ENCODE data around the gene HIGD2A. TPM values are rescaled to one million over a fixed set of nuclear protein-coding genes. Genes with fewer than 3 reads are reported as not detected.

HIGD2A gene
- total RNA-seq, 2 experiments from 2014 or later, result 97.6 to 97.7 TPM

GRCh38 chr5:176409765-176410164 lies 21.2 kb downstream of the HIGD2A start:
- no peaks in the 10 kb centered on the region for H3K9me3 Mint-ChIP-seq
- peaks cover 1% of the 10 kb centered on the region for H3K36me3 Mint-ChIP-seq
- DNase-seq, result no peak
- POLR2A ChIA-PET, result interaction anchor here (0.6 kb wide), 1 partner anchor 20 kb away, joined by 3 read pairs; no protein-coding TSS in a partner anchor
- no peak for ATAC-seq (ENCODE audit: low read depth)
- no peak overlapping the region for H3K27ac Mint-ChIP-seq
- peaks cover 11% of the 10 kb centered on the region for H3K4me1 Mint-ChIP-seq
- no peaks in the 10 kb centered on the region for H3K27me3 Mint-ChIP-seq
- H3K4me3 Mint-ChIP-seq, result no peak overlapping the region

- Mint-ChIP-seq H3K27me3 (no peaks in the 10 kb centered on the region), H3K4me3 (no peak overlapping the region), H3K4me1 (peaks cover 18% of the 10 kb centered on the region), H3K36me3 (no peaks in the 10 kb centered on the region), H3K9me3 (no peaks in the 10 kb centered on the region), H3K27ac (no peak overlapping the region)
- ATAC-seq (ENCODE audit: low read depth) (no peak), DNase-seq (no peak)
- POLR2A ChIA-PET, result no interaction called here
Observed at GRCh38 chr5:176410486-176411180, 22.1 kb downstream of the HIGD2A start.

- H3K9me3 Mint-ChIP-seq, result no peaks in the 10 kb centered on the region
- peaks cover 25% of the 10 kb centered on the region for H3K4me1 Mint-ChIP-seq
- no peak for DNase-seq
- no peak overlapping the region for H3K27ac Mint-ChIP-seq
- POLR2A ChIA-PET, result no interaction called here
- H3K27me3 Mint-ChIP-seq, result no peaks in the 10 kb centered on the region
- no peak overlapping the region for H3K4me3 Mint-ChIP-seq
- H3K36me3 Mint-ChIP-seq, result no peaks in the 10 kb centered on the region
- no peak for ATAC-seq (ENCODE audit: low read depth)
Observed at GRCh38 chr5:176412517-176413254, 24.1 kb downstream of the HIGD2A start.

GRCh38 chr5:176413255-176413565 lies 24.7 kb downstream of the HIGD2A start:
- POLR2A ChIA-PET, result no interaction called here
- ATAC-seq (ENCODE audit: low read depth) (no peak), DNase-seq (no peak)
- H3K27ac Mint-ChIP-seq, result no peak overlapping the region
- H3K36me3 Mint-ChIP-seq, result no peaks in the 10 kb centered on the region
- peaks cover 25% of the 10 kb centered on the region for H3K4me1 Mint-ChIP-seq
- no peaks in the 10 kb centered on the region for H3K9me3 Mint-ChIP-seq
- H3K27me3 Mint-ChIP-seq, result no peaks in the 10 kb centered on the region
- no peak overlapping the region for H3K4me3 Mint-ChIP-seq

GRCh38 chr5:176413709-176414191 lies 25.2 kb downstream of the HIGD2A start:
- no peak for DNase-seq
- POLR2A ChIA-PET, result no interaction called here
- H3K9me3 Mint-ChIP-seq, result no peaks in the 10 kb centered on the region
- no peak for ATAC-seq (ENCODE audit: low read depth)
- peaks cover 25% of the 10 kb centered on the region for H3K4me1 Mint-ChIP-seq
- no peak overlapping the region for H3K27ac Mint-ChIP-seq
- H3K36me3 Mint-ChIP-seq, result no peaks in the 10 kb centered on the region
- no peaks in the 10 kb centered on the region for H3K27me3 Mint-ChIP-seq
- H3K4me3 Mint-ChIP-seq, result no peak overlapping the region

- ATAC-seq (ENCODE audit: low read depth) (no peak), DNase-seq (no peak)
- Mint-ChIP-seq H3K4me3 (peak overlapping the region; percentile 84), H3K9me3 (no peaks in the 10 kb centered on the region), H3K36me3 (no peaks in the 10 kb centered on the region), H3K4me1 (peaks cover 25% of the 10 kb centered on the region), H3K27ac (no peak overlapping the region), H3K27me3 (peaks cover 4% of the 10 kb centered on the region)
- POLR2A ChIA-PET, result interaction anchor here (1.2 kb wide), 1 partner anchor 53 kb away, joined by 3 read pairs; the partner anchor contains the start of gene KIAA1191
Observed at GRCh38 chr5:176414704-176415103, 26.2 kb downstream of the HIGD2A start.

- Mint-ChIP-seq H3K27me3 (peaks cover 11% of the 10 kb centered on the region), H3K4me3 (peak overlapping the region; percentile 84), H3K27ac (peak overlapping the region; percentile 7), H3K36me3 (no peaks in the 10 kb centered on the region), H3K9me3 (no peaks in the 10 kb centered on the region), H3K4me1 (peaks cover 25% of the 10 kb centered on the region)
- POLR2A ChIA-PET, result interaction anchor here (0.5 to 3.1 kb wide), 12 partner anchors 10 to 182 kb away, joined by 3 to 20 read pairs (median 6); partner anchors contain the start of genes HIGD2A, KIAA1191, NOP16 and RNF44
- DNase-seq (no peak), ATAC-seq (ENCODE audit: low read depth) (no peak)
Observed at GRCh38 chr5:176415240-176415951, 26.8 kb downstream of the HIGD2A start.

GRCh38 chr5:176415952-176416924 lies 27.7 kb downstream of the HIGD2A start, which contains the start of gene CLTB:
Gene CLTB (minus strand): TSS chr5:176416539. CDS start chr5:176416363, 176 bp downstream.
- H3K27me3 Mint-ChIP-seq, result peaks cover 17% of the 10 kb centered on the region
- peak; percentile 96 for ATAC-seq (ENCODE audit: low read depth)
- peaks cover 24% of the 10 kb centered on the region for H3K4me1 Mint-ChIP-seq
- peak within 1 kb of the TSS; percentile 84 for H3K4me3 Mint-ChIP-seq
- peak; percentile 89 for DNase-seq
- POLR2A ChIA-PET, result interaction anchor here (0.5 to 3.1 kb wide), 15 partner anchors 10 to 233 kb away, joined by 3 to 20 read pairs (median 5); partner anchors contain the start of genes HIGD2A, KIAA1191, NOP16 and RNF44
- no peaks in the 10 kb centered on the region for H3K36me3 Mint-ChIP-seq
- peak within 1 kb of the TSS; percentile 77 for H3K27ac Mint-ChIP-seq
- H3K9me3 Mint-ChIP-seq, result no peaks in the 10 kb centered on the region

- ATAC-seq (ENCODE audit: low read depth) (no peak), DNase-seq (no peak)
- H3K27me3 Mint-ChIP-seq, result peaks cover 24% of the 10 kb centered on the region
- H3K9me3 Mint-ChIP-seq, result no peaks in the 10 kb centered on the region
- no peaks in the 10 kb centered on the region for H3K36me3 Mint-ChIP-seq
- H3K4me3 Mint-ChIP-seq, result peak overlapping the region; percentile 64
- H3K4me1 Mint-ChIP-seq, result peaks cover 22% of the 10 kb centered on the region
- POLR2A ChIA-PET, result interaction anchor here (0.9 to 3.1 kb wide), 6 partner anchors 28 to 233 kb away, joined by 3 to 20 read pairs (median 8); partner anchors contain the start of genes HIGD2A, NOP16 and RNF44
- peak overlapping the region; percentile 12 for H3K27ac Mint-ChIP-seq
Observed at GRCh38 chr5:176416965-176417364, 28.4 kb downstream of the HIGD2A start.

- H3K36me3 Mint-ChIP-seq, result no peaks in the 10 kb centered on the region
- no peaks in the 10 kb centered on the region for H3K9me3 Mint-ChIP-seq
- H3K27me3 Mint-ChIP-seq, result peaks cover 26% of the 10 kb centered on the region
- ATAC-seq (ENCODE audit: low read depth) (no peak), DNase-seq (no peak)
- peaks cover 20% of the 10 kb centered on the region for H3K4me1 Mint-ChIP-seq
- POLR2A ChIA-PET, result interaction anchor here (3.1 kb wide), 1 partner anchor 125 kb away, joined by 20 read pairs; no protein-coding TSS in a partner anchor
- no peak overlapping the region for H3K27ac Mint-ChIP-seq
- no peak overlapping the region for H3K4me3 Mint-ChIP-seq
Observed at GRCh38 chr5:176418251-176418650, 29.7 kb downstream of the HIGD2A start.

- Mint-ChIP-seq H3K4me1 (peaks cover 11% of the 10 kb centered on the region), H3K27me3 (peaks cover 26% of the 10 kb centered on the region), H3K4me3 (no peak overlapping the region), H3K36me3 (no peaks in the 10 kb centered on the region), H3K27ac (no peak overlapping the region), H3K9me3 (peaks cover 1% of the 10 kb centered on the region)
- POLR2A ChIA-PET, result no interaction called here
- DNase-seq, result no peak
- ATAC-seq (ENCODE audit: low read depth), result no peak
Observed at GRCh38 chr5:176420086-176420485, 31.5 kb downstream of the HIGD2A start.

- POLR2A ChIA-PET, result no interaction called here
- Mint-ChIP-seq H3K4me3 (no peak overlapping the region), H3K36me3 (peaks cover 5% of the 10 kb centered on the region), H3K27me3 (peaks cover 32% of the 10 kb centered on the region), H3K4me1 (peaks cover 5% of the 10 kb centered on the region), H3K27ac (no peak overlapping the region), H3K9me3 (peaks cover 7% of the 10 kb centered on the region)
- ATAC-seq (ENCODE audit: low read depth), result no peak
- no peak for DNase-seq
Observed at GRCh38 chr5:176420972-176421544, 32.5 kb downstream of the HIGD2A start.
